Prostate gland (tissue), 2 donors: Measurements from ENCODE around the gene CSTPP1.

Experiments
- POLR2AphosphoS5 ChIP-seq: sonication (generic); formaldehyde crosslinking; IDR thresholded peaks from one replicate; pipeline ENCODE4 v1.6.1; 2017; ENCODE audit warnings: antibody characterized with exemption
- TF ChIP-seq, protein P1 (sequence below), 4 experiments: fragments of 200-600 bp in 2 of 4; fragments of 450-650 bp in 2 of 4; sonication (generic) in 2 of 4; IDR thresholded peaks; 1 replicate in 3 of 4; 2 replicates in 1 of 4; pipeline ENCODE4 v1.5.1; 2016 to 2019; ENCODE audit warnings: antibody characterized with exemption in 4 of 4, mild to moderate bottlenecking in 2 of 4, moderate library complexity in 2 of 4

DNA sequence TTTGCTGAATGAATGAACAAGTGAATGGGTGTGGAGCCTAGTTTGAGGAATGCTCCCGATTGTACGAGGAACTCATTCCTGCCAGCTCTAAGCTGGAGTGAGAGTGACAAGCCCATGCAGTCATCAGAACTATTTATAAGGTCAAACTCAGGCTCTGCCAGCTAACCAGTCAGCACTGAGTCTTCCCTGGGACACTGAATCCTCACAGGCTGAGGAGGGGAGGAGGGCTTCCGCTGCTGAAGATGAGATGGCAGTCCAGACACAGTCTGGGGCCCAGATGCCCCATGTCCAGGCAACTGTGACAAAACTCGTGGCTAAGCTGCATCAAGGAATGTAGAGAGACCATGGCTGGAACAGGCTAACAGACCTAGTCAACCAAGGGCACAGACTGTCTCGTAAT, 22.2 kb upstream of the CSTPP1 start:
- TF ChIP-seq, protein P1, sequence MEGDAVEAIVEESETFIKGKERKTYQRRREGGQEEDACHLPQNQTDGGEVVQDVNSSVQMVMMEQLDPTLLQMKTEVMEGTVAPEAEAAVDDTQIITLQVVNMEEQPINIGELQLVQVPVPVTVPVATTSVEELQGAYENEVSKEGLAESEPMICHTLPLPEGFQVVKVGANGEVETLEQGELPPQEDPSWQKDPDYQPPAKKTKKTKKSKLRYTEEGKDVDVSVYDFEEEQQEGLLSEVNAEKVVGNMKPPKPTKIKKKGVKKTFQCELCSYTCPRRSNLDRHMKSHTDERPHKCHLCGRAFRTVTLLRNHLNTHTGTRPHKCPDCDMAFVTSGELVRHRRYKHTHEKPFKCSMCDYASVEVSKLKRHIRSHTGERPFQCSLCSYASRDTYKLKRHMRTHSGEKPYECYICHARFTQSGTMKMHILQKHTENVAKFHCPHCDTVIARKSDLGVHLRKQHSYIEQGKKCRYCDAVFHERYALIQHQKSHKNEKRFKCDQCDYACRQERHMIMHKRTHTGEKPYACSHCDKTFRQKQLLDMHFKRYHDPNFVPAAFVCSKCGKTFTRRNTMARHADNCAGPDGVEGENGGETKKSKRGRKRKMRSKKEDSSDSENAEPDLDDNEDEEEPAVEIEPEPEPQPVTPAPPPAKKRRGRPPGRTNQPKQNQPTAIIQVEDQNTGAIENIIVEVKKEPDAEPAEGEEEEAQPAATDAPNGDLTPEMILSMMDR (IDR thresholded peaks at IDR 0.05) = no peak
- TF ChIP-seq POLR2AphosphoS5 = no peak
